Stimulated activated naive CD4-positive, alpha-beta T cell treated with Interleukin-2 at 50 U/mL for 16 hours (primary cell): Measurements from ENCODE around the gene ZNF892.

Experiments
- DNase-seq: peaks from one replicate; lab custom pipeline; 2025; lab: John Stamatoyannopoulos, UW

The ZNF892 gene

GRCh38 chr2:95207111-95207961 is at the start of gene ZNF892:
ZNF892 (plus strand) TSS chr2:95207521; CDS start chr2:95207816, 295 bp downstream.
- DNase-seq, result peak; percentile 75

- DNase-seq, result no peak
Observed at GRCh38 chr2:95158441-95158840, 48.9 kb upstream of the ZNF892 start.

GRCh38 chr2:95158891-95159619 is 48.3 kb upstream of the ZNF892 start:
- DNase-seq, result peak; percentile 47

GRCh38 chr2:95159690-95160449 is 47.5 kb upstream of the ZNF892 start, which contains the start of gene ZNF514:
ZNF514 (minus strand) TSS chr2:95159848; CDS start chr2:95153253, 6,595 bp downstream.
- DNase-seq, result peak; percentile 77

GRCh38 chr2:95165030-95165370 is 42.3 kb upstream of the ZNF892 start:
- DNase-seq, result no peak

GRCh38 chr2:95165371-95166064 is 41.8 kb upstream of the ZNF892 start, which contains the start of gene ZNF2:
ZNF2 (plus strand) TSS chr2:95165809; CDS start chr2:95176227, 10,418 bp downstream.
- peak; percentile 97 for DNase-seq

GRCh38 chr2:95166065-95166763 is 41.1 kb upstream of the ZNF892 start:
- DNase-seq, result no peak

GRCh38 chr2:95171902-95172301 is 35.4 kb upstream of the ZNF892 start:
- no peak for DNase-seq

- no peak for DNase-seq
Observed at GRCh38 chr2:95174031-95174542, 33.2 kb upstream of the ZNF892 start.

- no peak for DNase-seq
Observed at GRCh38 chr2:95179451-95179850, 27.9 kb upstream of the ZNF892 start.

GRCh38 chr2:95181774-95182173 is 25.5 kb upstream of the ZNF892 start:
- DNase-seq, result no peak

GRCh38 chr2:95185197-95185596 is 22.1 kb upstream of the ZNF892 start:
- no peak for DNase-seq

GRCh38 chr2:95185973-95186372 is 21.3 kb upstream of the ZNF892 start:
- DNase-seq, result no peak

- DNase-seq, result peak; percentile 10
Observed at GRCh38 chr2:95192956-95193355, 14.4 kb upstream of the ZNF892 start.

- no peak for DNase-seq
Observed at GRCh38 chr2:95203911-95204310, 3.4 kb upstream of the ZNF892 start.

GRCh38 chr2:95204396-95204795 is 2.9 kb upstream of the ZNF892 start:
- no peak for DNase-seq

GRCh38 chr2:95206096-95206495 is 1.2 kb upstream of the ZNF892 start:
- DNase-seq, result no peak

GRCh38 chr2:95208106-95208505 is 785 bp downstream of the ZNF892 start:
- DNase-seq, result no peak

- DNase-seq, result no peak
Observed at GRCh38 chr2:95215018-95215612, 7.8 kb downstream of the ZNF892 start.

GRCh38 chr2:95220449-95220848 is 13.1 kb downstream of the ZNF892 start:
- DNase-seq, result no peak
